Activated naive CD4-positive, alpha-beta T cell treated with Interleukin-2 at 50 U/mL for 16 hours (primary cell): ENCODE data around the gene TPR.
A peak's percentile ranks its signal among the peaks of the same experiment; 100 is the strongest.
"Not testable (repeated sequence)": the region's sequence is repeated elsewhere in the genome, so short reads cannot be mapped to it uniquely, and the experiment has no call there.

Experiments used
- DNase-seq: peaks from one replicate; pipeline ENCODE4 v3.0.0-alpha.2; 2020

Gene TPR

GRCh38 chr1:186375152-186375928 lies at the start of gene TPR, which contains the start of gene ODR4:
TPR (minus strand) TSS chr1:186375253; CDS start chr1:186375028, 225 bp downstream.
ODR4 (plus strand) TSS chr1:186375838; CDS start chr1:186379786, 3,948 bp downstream.
- peak; percentile 96 for DNase-seq

- DNase-seq: no peak
These were observed 49.5 kb upstream of the TPR start for GRCh38 chr1:186424539-186424938.

- DNase-seq: no peak
These were observed 46.4 kb upstream of the TPR start for GRCh38 chr1:186421446-186421845.

- DNase-seq: no peak
These were observed 45.9 kb upstream of the TPR start for GRCh38 chr1:186420923-186421322.

GRCh38 chr1:186420311-186420710 lies 45.3 kb upstream of the TPR start:
- DNase-seq: no peak

- DNase-seq: no peak
These were observed 43.5 kb upstream of the TPR start for GRCh38 chr1:186418503-186418902.

- DNase-seq: no peak
These were observed 38.3 kb upstream of the TPR start for GRCh38 chr1:186413319-186413718.

DNA sequence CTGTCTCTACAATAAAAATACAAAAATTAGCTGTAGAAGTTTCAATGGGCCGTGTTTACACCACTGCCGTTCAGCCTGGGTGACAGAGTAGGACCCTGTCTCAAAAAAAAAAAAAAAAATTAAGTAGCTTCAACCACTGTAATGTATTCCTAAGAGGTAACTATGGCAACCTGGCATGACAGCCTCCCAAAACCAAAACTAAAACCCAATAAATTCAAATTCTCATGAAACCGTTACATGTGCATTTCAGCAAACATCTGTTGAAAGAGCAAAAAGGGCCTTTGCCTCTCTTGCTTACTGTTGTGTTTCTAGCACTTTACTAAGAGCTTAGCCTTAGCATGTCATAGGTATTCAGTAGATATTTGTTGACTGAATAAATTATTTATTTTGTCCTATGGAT lies 34.0 kb upstream of the TPR start:
- no peak for DNase-seq

DNA sequence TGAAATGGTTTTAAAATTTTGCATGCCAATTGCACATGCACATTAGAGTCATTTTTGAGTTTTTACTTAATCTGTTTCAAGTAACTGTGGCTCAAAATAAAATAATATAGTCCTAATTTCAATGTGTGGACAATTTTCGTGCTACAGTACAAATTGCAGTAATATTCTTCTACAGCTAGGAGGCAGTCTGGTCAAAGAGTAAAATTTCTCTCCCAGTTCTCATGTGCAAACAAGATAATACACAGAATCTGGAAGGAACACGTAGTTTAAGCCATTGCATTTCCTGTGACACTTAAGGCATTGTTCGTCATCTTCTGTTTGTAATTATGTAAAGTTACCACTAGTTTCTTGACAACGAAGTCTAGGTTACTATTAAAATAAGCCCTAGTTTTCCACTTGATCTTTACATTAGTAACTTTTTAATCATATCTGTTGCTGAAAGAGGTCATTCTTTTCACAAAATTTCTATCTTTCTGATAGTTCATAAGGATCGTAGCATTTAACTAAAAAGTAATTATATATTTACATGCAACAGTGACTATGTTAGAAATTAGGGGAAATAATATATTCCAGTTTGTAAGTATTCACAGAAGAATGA lies 29.5 kb upstream of the TPR start:
- DNase-seq: no peak

DNA sequence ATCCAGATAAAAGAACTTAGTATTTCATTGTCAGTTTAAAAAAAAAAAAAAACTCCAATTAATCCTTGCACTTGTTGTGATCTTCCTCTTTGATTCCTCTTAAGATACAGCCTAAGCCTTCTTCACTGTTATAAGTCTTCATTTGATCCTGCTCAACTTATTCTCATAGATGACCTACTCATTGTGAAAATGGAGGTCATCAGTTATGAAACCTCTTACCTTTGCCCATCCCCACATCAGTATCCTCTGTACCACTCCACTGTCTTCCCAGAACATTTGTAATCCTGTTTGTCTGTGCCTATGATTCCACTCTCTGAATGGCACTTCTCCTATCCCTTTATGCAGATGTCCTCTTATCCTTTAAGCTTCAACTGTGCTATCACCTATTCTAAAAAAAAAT lies 28.6 kb upstream of the TPR start:
- no peak for DNase-seq

GRCh38 chr1:186401446-186401845 lies 26.4 kb upstream of the TPR start:
- DNase-seq: not testable (repeated sequence)

DNA sequence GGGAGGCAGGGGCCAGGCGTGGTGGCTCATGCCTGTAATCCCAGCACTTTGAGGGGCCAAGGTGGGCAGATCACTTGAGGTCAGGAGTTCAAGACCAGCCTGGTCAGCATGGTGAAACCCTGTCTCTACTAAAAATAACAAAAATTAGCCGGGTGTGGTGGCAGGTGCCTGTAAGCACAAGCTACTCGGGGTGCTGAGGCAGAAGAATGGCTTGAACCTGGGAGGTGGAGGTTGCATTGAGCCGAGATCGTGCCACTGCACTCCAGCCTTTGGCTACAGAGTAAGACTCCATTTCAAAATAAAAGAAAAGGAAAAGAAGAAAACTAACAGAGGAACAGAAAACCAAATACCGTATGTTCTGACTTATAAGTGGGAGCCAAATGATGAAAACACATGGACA lies 17.7 kb upstream of the TPR start:
- not testable (repeated sequence) for DNase-seq

DNA sequence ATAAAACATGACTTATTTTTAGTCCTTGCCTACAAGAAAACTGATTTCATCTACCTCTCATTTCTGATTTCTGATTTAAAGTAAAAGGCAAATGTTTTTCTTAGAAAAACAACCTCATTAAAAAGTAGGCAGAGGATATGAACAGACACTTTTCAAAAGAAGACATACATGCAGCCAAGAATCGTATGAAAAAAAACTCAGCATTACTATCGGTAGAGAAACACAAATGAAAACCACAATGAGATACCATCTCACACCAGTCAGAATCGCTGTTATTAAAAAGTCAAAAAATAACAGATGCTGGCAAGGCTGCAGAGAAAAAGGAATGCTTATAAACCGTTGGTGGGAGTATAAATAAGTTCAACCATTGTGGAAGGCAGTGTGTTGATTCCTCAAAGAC lies 16.8 kb upstream of the TPR start:
- DNase-seq: no peak

DNA sequence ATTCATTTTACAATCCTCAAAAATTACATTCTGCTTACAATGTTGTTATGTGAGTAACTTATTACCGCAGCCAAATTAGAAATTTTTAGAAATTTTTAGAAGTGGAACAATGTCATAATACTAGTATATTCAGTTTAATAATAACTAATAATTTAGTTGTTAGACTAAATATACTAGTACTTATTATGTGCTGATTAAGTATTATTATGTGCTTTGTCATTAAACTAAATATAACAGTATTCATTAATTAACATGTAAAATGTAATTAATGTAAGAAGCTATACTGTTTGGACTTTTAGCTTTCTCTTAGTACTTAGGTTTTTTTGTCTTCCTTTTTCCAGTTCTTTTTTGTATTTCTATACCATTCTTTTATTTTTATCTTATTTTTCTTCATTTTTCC lies 15.9 kb upstream of the TPR start:
- no peak for DNase-seq

DNA sequence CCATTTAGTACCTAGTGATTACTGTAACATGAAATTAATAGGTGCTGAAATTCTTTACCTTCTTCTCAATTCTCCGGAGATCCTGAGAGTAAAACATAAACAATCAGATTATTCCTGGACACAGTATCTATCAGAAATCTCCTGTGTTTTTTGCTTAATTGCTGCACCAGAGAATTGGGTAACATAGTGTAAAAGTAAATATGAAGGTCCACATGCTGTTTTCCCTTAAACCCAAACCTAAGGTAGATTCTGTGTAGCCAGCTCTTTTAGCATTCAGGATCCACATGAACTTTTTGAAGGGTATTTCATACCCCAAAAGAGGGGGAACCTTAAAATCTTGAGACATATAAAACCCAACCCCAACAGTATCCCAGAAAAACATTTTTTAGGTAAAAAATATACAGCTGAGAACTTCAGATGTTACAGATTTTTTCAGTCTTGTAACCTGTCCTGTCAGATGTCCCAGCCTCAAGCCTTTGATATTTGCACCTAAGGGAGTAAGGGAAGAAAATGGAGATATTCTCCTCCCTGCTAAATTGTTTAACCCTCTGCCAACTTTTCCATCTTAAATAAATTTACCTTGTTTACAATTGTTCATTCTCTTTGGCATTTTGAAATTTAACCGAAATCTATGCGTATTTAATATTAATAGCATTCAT lies 11.8 kb upstream of the TPR start:
- no peak for DNase-seq

DNA sequence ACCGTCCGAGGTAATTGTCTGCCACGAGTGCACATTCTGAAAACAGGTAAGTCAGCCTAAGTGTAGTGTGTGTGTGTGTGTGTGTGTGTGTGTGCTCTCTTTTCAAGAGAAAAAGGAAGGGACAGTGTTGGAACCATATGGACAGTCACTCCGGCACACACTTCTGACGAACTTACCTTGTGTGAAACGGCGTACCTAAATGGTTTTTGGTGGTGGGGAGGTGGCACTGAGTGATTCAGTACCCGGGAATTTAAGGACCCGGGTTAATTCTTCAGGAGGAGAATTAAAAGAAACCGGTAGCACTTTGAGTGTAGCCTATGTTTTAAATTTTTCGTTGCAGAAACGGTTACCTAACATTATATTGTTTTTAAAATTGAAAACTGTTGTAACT lies 871 bp upstream of the TPR start:
- no peak for DNase-seq

DNA sequence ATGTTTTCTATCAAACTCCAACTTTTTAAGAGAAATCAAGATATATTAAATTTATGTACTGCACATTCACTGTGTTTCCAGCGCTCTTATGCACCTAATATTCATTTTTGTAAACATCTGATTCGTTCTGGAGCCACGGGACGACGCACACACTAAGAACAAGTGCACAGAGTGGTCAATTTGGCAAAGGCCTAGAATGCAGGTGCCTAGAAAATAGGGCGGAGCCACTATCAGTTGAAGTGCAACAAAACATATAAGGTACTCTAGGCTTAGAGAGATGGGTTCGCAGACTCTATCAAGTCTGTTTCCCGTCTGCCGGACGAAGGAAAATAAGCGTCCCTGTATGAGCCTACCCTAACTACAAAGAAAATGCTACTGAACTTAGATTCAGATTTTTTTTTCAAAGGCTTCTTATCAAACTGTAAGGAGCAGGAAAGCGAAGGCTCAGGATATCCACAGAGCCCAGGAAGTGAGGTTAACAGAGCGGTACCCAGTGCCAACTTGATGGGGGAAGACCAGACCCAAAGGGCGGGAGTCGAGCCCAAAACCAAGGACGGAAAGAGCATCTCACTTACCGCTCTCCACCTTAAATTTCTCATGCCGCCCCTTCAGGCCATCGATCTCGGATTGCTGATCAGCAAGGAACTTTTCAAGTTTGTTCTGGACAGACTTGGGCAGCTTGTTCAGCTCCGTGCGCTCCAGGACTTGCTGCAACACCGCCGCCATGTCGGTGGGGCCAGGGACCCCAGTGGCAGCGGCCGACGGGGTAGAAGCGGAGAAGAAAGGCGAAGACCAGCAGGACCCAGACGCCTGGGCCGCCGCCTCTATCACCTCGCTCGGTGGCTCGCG lies 526 bp downstream of the TPR start:
- DNase-seq: peak; percentile 19

DNA sequence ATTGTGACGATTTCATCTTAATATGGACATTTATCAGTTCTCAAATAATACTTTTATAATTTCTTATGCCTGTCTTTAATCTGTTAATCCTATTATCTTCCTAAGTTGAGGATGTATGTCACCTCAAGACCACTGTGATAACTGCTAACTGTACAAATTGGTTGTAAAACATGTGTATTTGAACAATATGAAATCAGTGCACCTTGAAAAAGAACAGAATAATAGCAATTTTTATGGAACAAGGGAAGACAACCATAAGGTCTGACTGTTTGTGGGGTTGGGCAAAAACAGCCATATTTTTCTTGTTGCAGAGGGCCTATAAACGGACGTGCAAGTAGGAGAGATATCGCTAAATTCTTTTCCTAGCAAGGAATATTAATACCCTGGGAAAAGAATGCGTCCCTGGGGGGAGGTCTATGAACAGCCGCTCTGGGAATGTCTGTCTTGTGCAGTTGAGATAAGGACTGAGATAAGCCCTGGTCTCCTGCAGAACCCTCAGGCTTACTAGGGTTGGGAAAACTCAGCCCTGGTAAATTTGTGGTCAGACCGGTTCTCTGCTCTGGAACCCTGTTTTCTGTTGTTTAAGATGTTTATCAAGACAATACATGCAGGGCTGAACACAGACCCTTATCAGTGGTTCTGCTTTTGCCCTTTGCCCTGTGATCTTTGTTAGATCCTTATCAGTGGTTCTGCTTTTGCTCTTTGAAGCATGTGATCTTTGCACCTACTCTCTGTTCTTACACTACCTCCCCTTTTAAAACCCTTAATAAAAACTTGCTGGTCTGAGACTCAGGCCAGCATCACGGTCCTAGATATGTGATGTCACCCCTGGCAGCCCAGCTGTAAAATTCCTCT lies 27.0 kb downstream of the TPR start:
- not testable (repeated sequence) for DNase-seq

DNA sequence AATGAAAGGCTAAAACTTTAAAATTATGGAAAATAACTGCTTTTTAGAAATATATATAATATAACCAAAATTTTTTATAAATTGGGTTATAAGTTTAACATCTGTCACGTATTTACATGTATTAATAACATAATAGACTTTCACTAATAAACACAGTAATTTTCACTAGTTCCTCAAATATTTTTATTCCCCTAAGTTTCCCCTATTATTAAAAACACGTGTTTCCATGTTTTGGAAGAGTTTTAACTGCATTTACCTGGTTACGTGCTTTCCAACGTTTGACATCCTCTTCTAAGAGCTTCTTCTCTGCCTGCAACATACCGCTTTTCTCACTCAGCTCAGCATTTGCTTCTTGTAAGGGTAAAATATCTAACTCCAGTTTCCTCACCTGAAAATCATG lies 34.3 kb downstream of the TPR start:
- no peak for DNase-seq

DNA sequence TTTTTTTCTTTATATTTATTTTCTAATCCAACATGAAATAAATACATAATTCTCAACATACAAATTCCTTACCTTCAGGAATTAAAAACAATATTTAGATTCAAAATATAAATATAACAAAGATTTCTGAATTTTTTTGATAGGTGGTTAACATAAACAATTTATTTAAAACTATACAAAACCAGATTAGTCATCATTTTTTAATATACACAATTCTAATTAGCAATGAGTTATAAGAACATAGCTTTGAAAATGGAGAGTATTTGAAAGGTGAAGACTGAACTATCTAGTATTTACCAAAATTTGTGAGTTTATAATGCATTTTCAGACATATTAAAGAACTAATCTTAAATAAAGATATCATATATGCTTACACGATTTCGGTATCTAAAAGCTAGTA lies 37.5 kb downstream of the TPR start:
- DNase-seq: no peak

DNA sequence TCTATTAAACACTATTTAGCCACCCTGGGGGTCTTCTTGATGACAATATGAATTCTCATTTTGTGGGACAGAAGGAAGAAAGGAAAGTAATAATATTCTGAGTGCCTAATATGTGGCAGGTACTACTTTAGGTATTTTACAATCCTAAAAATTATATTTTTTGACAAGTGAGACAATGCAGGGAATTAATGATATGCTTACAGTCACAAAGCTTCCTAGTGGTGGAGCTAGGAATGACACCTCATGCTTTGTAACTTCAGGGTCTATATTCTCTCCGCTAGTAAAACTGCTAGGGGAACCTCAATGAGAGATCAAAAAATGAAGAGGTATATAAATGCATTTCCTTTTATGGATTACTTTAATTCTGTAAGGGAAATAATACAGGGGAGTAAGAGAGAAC lies 44.3 kb downstream of the TPR start:
- DNase-seq: no peak

- DNase-seq: no peak
These were observed 47.7 kb downstream of the TPR start for GRCh38 chr1:186327331-186327730.
